GM23338 (cell line): ENCODE measurements around the gene CYP1B1. TPM values are rescaled to one million over a fixed set of nuclear protein-coding genes. Genes with fewer than 3 reads are reported as not detected.

Source experiments
- EZH2phosphoT487 ChIP-seq: fragments of 200-600 bp; sonication (generic); IDR thresholded peaks from one replicate; pipeline ENCODE4 v1.8.1; 2018; ENCODE audit warnings: antibody characterized with exemption; ENCODE audit not compliant: unreplicated experiment
- NANOG ChIP-seq: IDR thresholded peaks from 2 replicates; pipeline ENCODE4 v1.6.1; 2016; ENCODE audit warnings: antibody characterized with exemption, borderline replicate concordance
- STAT1 ChIP-seq: IDR thresholded peaks from one replicate; pipeline ENCODE4 v1.6.1; 2016; ENCODE audit warnings: antibody characterized with exemption; ENCODE audit not compliant: unreplicated experiment
- polyA plus RNA-seq: library from polyadenylated mRNA; unstranded; fragments of >200 nt; fragmentation: Nextera tagmentation; extraction: Ambion mirVana; gene quantifications from 2 replicates; pipeline ENCODE4 v1.2.1, GENCODE V29; 2016
- total RNA-seq: library from RNA; depleted of rRNA; stranded (reverse); fragments of >200 nt; shearing (Covaris generic); gene quantifications from 2 replicates; pipeline ENCODE4 v1.2.3, GENCODE V29; 2014
- TF ChIP-seq, protein P1 (sequence below): fragments of 250-450 bp; sonication (Bioruptor Pico); IDR thresholded peaks from 2 replicates; pipeline ENCODE4 v1.5.0; 2020; ENCODE audit warnings: mild to moderate bottlenecking, moderate library complexity
- TF ChIP-seq, protein P2 (sequence below): IDR thresholded peaks from one replicate; pipeline ENCODE4 v1.6.1; 2018; ENCODE audit warnings: antibody characterized with exemption; ENCODE audit not compliant: unreplicated experiment

Gene CYP1B1
- total and polyA plus RNA-seq, 2 experiments from 2014 or later = 3.3 to 6.2 TPM

DNA sequence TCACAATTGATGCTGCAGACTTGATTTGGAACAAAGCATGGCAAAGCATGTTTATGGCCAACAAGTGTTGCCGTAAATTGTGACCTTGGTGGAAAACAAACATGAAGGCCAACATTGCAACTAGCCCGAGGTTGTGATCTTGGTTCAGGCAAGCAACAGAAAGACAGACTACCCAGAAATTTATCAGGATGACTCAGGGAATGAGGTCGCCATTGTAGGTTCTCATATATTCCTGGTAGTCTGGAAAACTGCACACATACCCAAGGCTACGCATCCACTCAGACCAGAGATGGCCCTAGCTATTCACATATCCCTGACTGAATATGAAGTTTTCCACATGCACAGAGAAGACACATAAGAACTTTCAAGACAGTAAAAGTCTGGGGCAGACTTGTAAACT is 30.1 kb downstream of the CYP1B1 start (continued):
- TF ChIP-seq, protein P1, sequence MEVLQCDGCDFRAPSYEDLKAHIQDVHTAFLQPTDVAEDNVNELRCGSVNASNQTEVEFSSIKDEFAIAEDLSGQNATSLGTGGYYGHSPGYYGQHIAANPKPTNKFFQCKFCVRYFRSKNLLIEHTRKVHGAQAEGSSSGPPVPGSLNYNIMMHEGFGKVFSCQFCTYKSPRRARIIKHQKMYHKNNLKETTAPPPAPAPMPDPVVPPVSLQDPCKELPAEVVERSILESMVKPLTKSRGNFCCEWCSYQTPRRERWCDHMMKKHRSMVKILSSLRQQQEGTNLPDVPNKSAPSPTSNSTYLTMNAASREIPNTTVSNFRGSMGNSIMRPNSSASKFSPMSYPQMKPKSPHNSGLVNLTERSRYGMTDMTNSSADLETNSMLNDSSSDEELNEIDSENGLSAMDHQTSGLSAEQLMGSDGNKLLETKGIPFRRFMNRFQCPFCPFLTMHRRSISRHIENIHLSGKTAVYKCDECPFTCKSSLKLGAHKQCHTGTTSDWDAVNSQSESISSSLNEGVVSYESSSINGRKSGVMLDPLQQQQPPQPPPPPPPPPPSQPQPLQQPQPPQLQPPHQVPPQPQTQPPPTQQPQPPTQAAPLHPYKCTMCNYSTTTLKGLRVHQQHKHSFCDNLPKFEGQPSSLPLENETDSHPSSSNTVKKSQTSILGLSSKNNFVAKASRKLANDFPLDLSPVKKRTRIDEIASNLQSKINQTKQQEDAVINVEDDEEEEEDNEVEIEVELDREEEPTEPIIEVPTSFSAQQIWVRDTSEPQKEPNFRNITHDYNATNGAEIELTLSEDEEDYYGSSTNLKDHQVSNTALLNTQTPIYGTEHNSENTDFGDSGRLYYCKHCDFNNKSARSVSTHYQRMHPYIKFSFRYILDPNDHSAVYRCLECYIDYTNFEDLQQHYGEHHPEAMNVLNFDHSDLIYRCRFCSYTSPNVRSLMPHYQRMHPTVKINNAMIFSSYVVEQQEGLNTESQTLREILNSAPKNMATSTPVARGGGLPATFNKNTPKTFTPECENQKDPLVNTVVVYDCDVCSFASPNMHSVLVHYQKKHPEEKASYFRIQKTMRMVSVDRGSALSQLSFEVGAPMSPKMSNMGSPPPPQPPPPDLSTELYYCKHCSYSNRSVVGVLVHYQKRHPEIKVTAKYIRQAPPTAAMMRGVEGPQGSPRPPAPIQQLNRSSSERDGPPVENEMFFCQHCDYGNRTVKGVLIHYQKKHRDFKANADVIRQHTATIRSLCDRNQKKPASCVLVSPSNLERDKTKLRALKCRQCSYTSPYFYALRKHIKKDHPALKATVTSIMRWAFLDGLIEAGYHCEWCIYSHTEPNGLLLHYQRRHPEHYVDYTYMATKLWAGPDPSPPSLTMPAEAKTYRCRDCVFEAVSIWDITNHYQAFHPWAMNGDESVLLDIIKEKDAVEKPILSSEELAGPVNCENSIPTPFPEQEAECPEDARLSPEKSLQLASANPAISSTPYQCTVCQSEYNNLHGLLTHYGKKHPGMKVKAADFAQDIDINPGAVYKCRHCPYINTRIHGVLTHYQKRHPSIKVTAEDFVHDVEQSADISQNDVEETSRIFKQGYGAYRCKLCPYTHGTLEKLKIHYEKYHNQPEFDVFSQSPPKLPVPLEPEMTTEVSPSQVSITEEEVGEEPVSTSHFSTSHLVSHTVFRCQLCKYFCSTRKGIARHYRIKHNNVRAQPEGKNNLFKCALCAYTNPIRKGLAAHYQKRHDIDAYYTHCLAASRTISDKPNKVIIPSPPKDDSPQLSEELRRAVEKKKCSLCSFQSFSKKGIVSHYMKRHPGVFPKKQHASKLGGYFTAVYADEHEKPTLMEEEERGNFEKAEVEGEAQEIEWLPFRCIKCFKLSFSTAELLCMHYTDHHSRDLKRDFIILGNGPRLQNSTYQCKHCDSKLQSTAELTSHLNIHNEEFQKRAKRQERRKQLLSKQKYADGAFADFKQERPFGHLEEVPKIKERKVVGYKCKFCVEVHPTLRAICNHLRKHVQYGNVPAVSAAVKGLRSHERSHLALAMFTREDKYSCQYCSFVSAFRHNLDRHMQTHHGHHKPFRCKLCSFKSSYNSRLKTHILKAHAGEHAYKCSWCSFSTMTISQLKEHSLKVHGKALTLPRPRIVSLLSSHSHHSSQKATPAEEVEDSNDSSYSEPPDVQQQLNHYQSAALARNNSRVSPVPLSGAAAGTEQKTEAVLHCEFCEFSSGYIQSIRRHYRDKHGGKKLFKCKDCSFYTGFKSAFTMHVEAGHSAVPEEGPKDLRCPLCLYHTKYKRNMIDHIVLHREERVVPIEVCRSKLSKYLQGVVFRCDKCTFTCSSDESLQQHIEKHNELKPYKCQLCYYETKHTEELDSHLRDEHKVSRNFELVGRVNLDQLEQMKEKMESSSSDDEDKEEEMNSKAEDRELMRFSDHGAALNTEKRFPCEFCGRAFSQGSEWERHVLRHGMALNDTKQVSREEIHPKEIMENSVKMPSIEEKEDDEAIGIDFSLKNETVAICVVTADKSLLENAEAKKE = no peak
- TF ChIP-seq NANOG = no peak
- TF ChIP-seq STAT1 = no peak
- TF ChIP-seq EZH2phosphoT487 = no peak
- TF ChIP-seq, protein P2, sequence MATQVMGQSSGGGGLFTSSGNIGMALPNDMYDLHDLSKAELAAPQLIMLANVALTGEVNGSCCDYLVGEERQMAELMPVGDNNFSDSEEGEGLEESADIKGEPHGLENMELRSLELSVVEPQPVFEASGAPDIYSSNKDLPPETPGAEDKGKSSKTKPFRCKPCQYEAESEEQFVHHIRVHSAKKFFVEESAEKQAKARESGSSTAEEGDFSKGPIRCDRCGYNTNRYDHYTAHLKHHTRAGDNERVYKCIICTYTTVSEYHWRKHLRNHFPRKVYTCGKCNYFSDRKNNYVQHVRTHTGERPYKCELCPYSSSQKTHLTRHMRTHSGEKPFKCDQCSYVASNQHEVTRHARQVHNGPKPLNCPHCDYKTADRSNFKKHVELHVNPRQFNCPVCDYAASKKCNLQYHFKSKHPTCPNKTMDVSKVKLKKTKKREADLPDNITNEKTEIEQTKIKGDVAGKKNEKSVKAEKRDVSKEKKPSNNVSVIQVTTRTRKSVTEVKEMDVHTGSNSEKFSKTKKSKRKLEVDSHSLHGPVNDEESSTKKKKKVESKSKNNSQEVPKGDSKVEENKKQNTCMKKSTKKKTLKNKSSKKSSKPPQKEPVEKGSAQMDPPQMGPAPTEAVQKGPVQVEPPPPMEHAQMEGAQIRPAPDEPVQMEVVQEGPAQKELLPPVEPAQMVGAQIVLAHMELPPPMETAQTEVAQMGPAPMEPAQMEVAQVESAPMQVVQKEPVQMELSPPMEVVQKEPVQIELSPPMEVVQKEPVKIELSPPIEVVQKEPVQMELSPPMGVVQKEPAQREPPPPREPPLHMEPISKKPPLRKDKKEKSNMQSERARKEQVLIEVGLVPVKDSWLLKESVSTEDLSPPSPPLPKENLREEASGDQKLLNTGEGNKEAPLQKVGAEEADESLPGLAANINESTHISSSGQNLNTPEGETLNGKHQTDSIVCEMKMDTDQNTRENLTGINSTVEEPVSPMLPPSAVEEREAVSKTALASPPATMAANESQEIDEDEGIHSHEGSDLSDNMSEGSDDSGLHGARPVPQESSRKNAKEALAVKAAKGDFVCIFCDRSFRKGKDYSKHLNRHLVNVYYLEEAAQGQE = no peak
